Measurements from ENCODE around the gene TBX18.

Gene TBX18

DNA sequence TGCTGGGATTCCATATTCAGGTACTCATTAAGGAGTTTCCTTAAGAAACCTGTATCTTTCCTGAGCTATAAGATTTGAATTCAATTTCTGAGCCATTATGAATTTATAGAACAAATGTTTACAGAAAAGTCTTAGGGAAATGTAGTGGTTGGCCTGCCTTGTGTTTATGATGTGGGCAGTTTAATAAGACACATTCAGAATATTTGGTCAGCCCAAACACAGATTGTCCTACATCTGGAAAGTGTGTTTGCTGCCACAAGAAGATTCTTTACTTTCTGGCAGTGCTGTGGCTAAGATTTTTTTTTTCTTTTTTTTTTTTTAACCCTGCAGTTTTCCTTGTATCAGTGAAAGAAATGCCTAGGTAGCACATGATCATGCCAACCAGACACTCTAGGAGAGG lies 15.2 kb downstream of the TBX18 start:
- no peak for DNase-seq (ENCODE audit: low read depth in 4 of 4, low spot score in 1 of 4)

DNA sequence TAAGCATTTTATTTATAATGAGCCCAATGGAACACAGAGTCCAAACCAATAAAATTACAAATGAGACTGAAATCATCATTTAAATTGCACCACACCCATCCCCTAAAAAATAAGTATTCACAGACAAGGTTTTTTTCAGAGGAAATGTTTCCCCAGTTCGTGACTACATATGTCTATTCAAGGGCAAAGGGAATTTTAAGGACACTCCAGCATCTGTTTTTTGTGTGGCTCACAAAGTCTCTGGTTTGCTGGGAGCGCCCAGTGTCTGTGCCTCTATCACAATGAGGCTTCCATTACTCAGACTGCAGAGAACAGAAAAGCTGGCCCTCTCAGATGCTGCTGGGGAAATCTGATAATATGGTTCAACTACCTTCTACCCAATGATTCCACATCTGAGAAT lies 16.0 kb downstream of the TBX18 start:
- DNase-seq (ENCODE audit: low read depth in 4 of 4, low spot score in 1 of 4) = no peak

DNA sequence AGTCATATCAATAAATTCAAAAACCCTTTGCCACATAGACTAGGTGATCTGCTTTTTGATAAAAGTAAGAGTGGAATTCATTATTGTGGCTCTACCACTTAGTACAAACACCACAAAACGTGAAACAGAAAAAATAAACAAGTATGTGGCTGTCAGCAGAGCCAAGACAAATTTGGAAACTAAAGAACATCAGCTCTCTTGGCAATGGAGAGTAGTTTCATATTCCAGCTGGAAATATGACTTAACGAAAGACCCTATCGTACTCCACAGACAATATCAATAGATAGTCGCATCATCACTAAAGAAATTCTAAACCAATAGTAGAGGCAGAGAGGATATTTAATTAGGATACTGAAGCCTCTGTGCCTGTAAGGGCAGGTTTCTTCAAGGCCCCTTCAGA lies 20.8 kb downstream of the TBX18 start:
- DNase-seq (ENCODE audit: low read depth in 4 of 4, low spot score in 1 of 4) = no peak

DNA sequence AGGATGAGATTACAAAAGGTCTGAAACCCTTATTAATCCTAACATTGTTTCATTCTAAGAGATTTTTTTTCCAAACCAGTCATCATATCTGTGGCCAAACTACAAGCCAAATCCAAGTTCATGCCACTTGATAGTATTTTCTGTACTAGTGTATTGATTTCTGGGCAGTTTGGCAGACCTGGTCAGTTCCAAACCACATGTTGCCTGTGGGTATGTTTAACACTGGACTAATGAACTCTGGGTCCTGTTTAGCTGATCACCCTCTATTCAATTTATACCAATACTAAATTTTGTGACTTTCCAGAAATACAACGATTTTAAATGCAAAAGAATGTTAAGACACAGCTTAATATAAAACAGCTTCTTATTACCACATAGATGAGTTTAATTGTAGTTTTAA lies 24.0 kb downstream of the TBX18 start:
- no peak for DNase-seq (ENCODE audit: low read depth in 4 of 4, low spot score in 1 of 4)

DNA sequence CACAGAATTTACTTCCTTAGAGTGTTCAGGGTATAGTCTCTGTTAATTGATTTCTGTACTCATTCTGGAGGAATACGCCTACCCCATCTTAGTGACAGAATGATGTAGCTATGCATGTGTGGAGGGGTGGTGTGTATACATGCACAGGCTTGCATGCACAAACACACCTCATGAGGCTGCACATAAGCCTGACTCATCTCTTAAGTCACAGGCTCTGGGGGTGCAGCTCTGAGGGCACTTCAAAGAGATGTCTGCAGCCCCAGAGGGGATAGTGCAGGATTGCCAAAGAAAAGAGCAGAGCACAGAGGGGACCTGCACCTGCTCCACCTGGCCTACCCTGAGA lies 24.6 kb downstream of the TBX18 start:
- no peak for DNase-seq (ENCODE audit: low read depth in 4 of 4, low spot score in 1 of 4)

DNA sequence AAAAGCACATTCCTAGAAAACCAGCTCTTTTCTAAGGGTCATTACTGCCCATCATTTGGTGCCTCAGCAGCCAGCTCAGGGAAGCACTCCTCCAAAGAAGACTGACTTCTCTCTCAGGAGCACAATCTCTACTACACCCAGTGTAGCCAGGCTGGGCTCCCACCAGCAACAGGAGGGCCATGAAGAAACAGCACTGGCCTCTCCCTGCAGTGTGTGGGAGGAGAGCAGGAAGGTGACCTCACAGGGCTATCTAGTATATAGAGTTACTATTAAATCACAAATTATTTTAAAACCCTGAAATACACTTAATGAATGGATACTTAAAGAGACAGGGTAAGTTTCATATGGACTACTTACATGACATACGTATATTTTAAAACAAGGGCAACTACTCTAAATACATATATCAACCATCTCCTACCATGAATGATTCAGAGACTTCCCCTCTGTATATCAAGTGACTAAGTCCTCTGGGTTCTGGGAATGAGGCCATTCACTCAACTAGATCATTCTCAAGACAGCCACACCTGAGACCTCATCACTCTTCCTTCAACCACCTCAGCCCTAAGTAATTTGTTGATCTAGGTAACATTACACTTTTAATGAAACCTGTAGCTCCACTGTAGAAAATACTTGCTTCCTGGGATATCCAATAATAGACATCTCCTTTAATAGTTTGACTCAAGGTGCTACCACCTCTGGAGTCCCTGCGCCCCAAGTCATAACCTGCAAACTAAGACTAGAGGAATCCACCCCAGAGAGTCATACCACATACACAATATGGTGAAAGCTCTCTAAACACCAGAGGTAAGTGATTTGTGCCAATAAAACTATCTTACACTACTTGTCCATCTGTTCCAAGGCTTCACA lies 25.2 kb downstream of the TBX18 start:
- no peak for DNase-seq (ENCODE audit: low read depth in 4 of 4, low spot score in 1 of 4)

DNA sequence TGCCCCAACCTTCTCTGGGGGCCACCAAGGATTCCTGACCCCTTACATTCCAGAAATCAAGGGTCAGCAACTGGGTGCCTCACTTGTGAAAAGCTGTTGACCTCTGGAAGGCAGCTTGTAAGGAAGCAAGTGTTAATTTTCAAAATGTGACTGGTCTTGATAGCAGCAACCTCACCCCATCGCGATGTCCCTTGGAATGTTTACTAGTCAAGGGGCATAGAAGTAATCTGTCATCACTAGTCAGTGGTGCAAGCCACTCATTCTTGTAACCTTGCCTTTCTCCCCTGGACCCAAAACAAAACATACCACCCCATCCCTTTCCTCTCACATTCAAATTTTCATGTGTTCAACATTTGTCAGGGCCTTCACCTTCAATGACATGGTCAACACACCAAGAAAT lies 30.5 kb downstream of the TBX18 start:
- no peak for DNase-seq (ENCODE audit: low read depth in 4 of 4, low spot score in 1 of 4)

DNA sequence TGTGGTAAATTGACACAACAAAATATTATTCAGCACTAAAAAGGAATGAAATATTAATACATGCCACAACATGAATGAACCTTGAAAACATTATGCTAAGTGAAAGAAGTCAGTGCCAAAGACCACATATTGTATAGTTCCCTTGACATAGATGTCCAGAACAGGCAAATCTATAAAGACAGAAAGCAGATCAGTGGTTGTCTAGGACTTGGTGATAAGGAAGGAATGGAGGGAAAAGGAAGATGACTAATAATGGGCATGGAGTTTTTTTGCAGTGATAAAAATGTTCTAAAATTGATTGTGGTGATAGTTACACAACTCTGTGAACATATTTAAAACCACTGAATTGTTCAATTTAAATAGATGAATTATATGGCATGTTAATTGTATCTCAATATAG lies 32.5 kb downstream of the TBX18 start:
- DNase-seq (ENCODE audit: low read depth in 4 of 4, low spot score in 1 of 4) = no peak

DNA sequence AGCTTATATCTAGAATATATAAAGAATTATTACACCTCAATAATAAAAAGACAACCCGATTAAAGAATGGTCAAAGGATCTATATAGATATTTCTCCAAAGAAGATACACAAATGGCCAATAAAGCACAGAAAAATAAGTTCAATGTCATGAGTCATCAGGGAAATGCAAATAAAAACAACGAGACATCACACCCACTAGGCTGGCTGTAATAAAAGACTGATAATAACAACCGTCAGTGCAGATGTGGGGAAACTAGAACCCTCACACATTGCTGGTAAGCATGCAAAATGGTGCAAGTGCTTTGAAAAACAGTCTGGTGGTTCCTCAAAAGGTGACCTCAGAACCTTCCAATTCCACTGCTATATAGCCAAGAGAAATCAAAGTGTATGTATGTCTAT lies 33.0 kb downstream of the TBX18 start:
- DNase-seq (ENCODE audit: low read depth in 4 of 4, low spot score in 1 of 4) = no peak

DNA sequence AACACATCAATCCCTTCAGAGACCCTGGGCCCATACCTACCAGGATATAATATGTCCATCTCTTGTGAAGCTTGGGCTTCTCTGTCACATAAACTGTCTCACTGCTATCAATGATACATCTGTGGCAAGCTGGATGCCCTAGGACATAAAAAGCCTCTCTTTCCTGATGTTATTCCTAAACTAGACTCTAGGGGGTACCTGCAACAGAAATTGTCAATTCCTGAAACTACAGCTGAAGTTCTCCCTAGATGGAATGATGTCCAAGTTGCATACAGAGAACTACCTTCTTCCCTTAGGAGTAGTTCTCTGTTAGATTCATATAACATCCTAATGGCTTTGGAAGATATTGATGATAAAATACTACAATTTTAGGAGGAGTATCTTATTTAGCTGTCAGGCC lies 35.8 kb downstream of the TBX18 start:
- no peak for DNase-seq (ENCODE audit: low read depth in 4 of 4, low spot score in 1 of 4)

DNA sequence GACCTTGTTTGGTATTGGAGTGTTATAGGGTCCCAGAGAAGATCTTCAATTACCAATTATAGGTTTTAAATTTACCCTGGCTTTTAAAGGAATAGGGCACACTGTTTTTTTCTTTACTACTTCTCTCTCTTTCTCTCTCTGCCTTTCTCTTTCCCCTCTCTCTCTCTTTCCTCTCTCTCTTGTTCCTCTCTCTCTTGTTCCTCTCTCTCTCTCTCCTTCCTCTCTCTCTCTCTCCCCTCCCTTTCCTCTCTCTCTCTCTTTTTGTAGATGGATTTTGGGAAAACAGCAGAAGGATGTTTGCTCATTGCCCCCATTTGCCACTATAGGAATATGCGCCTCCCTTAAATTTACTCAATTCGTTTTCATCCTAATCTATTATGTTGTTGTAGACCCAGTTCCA lies 45.2 kb downstream of the TBX18 start:
- no peak for DNase-seq (ENCODE audit: low read depth in 4 of 4, low spot score in 1 of 4)

DNA sequence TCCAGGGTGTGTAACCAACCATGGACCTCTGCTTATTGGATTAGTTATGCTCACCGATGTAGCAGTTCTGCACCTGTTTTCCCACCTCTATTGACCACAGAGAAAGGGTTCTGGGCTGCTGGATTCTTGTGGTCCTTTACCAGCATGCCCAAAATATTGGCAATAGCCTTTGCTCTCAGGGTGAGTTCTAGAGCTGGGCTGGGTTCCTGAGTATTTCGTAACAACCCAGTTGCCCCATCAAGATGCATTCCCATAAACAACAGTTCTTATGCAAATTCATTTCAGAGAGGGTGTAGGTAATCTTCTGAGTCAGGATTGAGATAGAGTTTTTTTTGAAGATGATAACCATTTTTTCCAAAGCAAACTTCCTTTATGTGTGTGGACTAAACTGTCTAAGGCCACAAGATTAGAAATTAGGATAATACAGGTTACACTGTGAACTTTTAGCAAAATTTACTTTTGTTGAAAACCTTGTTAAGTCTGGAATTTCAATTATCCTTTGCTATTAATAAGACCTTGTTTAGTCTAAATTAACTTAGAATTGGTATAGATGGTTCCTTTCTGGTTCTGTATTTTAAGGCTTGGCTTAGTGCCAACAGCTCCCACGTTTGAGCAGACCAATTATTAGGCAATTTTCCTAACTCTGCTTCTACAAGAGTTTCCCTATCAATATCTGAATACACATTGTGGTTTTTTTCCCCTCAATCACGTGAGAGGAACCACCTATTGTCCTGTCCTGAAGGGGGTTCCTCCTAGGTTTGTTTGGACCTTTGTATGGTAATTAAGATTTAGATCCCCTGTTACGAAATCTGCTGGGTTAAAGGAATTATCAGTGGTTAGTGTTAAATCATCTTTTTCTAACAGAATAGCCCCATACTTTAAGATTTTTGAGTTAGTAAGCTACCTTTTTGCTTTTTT lies 46.1 kb downstream of the TBX18 start:
- DNase-seq (ENCODE audit: low read depth in 4 of 4, low spot score in 1 of 4) = no peak

DNA sequence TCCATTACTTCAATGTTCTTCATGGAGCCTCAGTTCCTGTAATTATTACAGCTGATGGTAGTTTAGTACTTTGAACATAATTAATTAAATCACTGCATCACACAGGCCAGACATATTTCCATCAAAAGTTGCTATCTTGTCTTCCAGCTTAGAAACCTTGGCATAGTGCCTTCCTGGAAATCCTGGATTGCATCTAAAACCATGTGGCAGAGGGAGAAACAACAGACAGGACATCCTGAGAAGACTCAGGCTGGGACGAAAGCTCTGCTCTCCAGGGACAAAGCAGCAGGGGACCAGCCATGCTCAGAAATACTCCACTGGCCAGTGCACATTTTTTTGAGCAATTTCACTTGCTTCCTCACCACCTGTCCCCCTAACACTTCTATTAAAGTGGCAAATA lies 55.3 kb downstream of the TBX18 start:
- DNase-seq (ENCODE audit: low read depth in 4 of 4, low spot score in 1 of 4) = no peak

DNA sequence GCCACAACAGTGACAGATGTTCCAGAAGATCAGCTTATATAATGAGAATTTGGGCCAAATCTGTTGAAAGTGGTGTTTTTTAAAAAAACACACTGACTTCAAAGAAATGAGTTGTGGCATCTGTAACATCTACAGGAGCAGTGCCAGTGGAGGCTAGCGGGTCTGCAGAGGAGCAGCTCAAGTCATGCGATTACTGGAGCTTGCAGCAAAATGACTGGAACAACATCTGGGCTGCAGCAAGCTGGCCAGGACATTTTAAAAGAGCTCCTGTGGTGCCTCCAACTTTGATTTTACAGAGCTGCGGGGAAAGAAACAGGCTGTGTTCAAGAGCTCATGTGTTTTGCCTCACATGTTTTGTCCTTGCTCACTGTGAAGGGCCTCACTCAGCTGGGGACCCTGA lies 57.2 kb downstream of the TBX18 start:
- DNase-seq (ENCODE audit: low read depth in 4 of 4, low spot score in 1 of 4) = no peak

DNA sequence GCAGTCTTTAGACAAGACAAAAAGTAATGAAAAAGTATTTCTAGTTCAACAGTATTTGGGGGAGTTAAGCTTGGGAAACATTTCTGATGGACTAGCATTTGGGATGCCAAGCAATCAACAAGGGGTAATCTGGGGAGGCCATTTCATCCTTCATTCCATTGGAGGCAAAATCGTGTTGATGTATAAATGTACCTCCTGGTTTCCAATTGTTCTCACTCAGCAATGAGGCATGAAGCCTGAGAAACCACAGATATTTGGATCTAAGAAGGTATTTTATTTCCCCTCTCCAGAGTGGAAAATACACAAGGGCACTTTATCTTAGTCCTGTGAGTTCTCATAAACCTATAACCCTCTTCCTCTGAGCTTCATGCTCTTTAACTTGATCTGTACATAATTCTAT lies 68.2 kb downstream of the TBX18 start:
- no peak for DNase-seq (ENCODE audit: low read depth in 4 of 4, low spot score in 1 of 4)

DNA sequence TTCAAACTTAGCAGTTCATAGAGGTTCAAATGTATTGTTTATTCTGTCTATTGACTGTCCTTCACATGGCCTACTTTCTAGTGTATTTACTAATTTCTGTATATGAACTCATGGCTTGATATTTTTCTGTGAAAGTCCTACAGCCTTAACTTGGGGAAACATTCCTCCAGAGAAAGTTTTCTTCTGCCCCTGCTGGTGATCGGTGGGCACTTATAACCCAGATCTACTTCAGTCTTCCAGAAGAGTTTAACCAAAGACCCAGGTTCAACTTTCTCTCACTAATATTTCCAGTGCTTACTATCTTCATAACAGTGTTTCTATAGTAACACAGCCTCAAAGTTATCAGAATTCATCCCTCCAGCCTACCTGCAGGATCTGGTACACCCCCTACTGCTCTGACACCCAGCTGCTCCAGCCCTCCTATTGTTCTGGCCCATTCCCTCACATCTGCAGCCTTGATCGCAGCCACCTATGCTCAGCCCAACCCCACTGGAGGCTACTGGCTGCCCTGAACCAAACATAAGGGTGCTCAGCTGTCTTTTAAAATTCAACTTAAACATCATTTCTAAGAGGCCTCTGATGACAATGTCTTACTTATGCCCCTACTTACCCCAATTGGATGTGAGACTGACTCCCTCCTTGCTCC lies 72.3 kb downstream of the TBX18 start:
- no peak for DNase-seq (ENCODE audit: low read depth in 4 of 4, low spot score in 1 of 4)

DNA sequence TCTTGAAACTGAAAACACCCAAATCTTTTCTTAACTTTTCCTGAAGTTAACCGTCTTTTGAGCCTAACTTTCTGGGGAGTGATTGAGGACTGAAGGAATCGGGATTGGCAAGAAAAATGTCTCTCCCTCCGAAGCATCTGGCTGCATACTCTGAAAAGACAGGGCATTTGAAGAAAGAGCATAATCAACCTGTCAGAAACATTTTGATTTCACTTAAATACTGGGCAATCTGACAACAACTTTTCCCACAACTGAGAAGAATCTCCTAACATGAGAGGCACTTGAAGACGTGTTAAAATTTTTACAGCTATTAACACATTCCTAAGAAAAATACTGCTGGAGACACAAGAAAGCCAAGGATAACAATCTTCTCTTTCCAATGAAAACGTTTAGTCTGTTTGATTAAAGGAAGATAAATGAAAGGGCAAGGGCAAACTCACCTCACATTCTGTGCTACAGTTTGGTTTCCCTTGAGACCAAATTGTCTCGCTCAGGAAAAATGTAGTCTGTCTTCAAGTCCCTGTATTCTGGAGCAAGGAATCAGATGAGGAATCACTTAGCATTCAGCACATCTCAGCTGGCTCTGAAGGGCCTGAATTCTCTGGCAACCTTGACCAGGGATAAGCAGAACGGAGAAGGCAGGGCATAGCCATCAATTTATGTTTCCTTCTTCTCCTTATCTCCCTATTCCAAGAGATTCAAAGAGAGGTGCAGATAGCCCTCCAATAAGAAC lies 76.1 kb downstream of the TBX18 start:
- DNase-seq (ENCODE audit: low read depth in 4 of 4, low spot score in 1 of 4) = no peak

DNA sequence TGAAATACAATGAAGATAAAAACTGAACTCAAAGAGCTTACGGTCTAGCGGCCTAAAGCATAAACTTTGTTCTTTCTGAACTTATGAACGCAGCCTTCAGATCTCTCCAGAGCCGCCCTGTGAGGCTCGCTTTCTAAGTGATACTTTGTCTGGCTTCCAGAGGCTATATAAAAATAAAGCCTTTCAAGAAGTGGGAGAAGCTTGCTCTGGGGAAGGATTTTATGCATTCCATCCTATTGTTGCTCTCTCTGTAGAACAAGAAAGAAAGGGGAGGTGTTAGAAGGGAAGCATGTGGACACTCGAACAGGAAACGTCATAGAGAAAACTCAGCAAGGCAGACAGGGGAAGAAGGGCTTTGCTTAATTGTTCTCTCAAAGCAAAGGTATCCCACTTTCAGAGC lies 77.0 kb downstream of the TBX18 start:
- no peak for DNase-seq (ENCODE audit: low read depth in 4 of 4, low spot score in 1 of 4)

DNA sequence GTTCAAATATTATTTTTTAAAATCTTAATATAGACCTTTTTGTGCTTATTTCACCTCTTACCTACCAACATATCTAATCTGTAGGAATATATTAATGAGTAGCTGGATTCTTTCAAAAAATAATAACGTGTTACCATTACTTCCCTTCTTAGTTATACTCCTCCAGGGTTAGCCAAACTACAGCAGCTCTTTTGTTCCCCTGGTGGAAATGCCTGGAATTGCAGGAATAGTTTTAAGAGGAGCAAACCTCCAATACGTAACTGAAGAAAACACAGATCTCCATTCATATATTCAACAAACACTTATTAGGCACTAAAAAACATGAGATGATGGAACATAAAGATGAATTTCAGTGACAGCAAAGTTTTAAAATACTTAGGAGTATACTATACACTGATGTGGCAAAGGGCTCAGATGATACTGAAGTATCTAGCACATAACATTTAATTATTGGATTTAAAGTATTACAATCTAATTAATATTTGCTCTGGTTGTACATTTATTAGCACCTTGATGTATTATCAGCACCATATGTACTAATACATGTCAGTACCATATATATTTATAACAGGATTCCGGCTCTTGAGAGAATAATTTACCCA lies 78.3 kb downstream of the TBX18 start:
- DNase-seq (ENCODE audit: low read depth in 4 of 4, low spot score in 1 of 4) = no peak

DNA sequence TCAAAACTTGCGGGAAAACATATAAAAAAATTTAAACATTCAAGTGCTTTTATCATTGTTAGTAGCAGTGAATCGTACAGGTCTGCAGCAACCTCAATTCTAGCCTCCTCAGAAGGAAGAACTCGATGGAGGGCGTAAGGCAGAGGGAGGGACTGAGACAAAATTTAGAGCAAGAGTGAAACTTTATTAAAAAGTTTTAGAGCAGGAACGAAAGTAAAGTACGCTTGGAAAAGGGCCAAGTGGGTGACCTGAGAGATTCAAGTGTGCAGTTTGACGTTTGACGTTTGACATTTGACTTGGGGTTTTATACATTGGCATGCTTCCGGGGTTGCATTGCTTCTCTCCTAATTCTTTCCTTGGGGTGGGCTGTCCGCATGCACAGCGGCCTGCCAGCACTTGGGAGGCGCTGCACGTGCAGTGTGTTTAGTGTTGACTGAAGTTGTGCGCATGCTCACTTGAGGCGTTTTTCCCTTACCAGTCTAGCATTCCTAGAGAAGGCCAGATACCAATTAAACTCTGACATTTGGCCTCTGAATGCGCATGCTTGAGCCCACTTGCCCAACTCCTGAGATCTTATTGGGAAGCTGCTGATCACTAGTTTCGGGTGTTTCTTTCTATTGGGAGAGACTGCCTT lies 82.6 kb downstream of the TBX18 start:
- no peak for DNase-seq (ENCODE audit: low read depth in 4 of 4, low spot score in 1 of 4)

All from stimulated activated CD4-positive, alpha-beta T cell treated with anti-CD3 and anti-CD28 coated beads, Interleukin-1b, Interleukin-23, amount 100 ng/mL, for 24 hours (primary cell).